Activated B cell treated with CpG ODN at 0.5 μM for 24 hours (primary cell): ENCODE results near the gene ZNF366. TPM values are rescaled to one million over a fixed set of nuclear protein-coding genes. Genes with fewer than 3 reads are reported as not detected.

ENCODE experiments used
- ATAC-seq: fragments of 200-7000 bp; cut with Tn5 transposase; one replicate; pipeline ENCODE4 v1.10.0; 2021; ENCODE audit warnings: low read depth, mild to moderate bottlenecking, moderate library complexity
- CTCF ChIA-PET: fragments of 350-600 bp; sonication (Branson Sonifier 250); formaldehyde crosslinking; loops from one replicate; lab custom pipeline; 2021; ENCODE audit warnings: antibody characterized with exemption; lab: Charles Lee
- POLR2A ChIA-PET: fragments of 350-600 bp; sonication (Branson Sonifier 250); formaldehyde crosslinking; loops from one replicate; lab custom pipeline; 2021; ENCODE audit warnings: antibody characterized with exemption; lab: Charles Lee
- DNase-seq: peaks from one replicate; pipeline ENCODE4 v3.0.0; 2022
- H3K27ac Mint-ChIP-seq: one replicate; pipeline ENCODE4 v1.8.0; 2020; ENCODE audit warnings: mixed read lengths
- H3K27me3 Mint-ChIP-seq: one replicate; pipeline ENCODE4 v1.8.0; 2021; ENCODE audit warnings: mixed read lengths
- H3K36me3 Mint-ChIP-seq: one replicate; pipeline ENCODE4 v1.8.0; 2021; ENCODE audit warnings: low read depth, mixed read lengths
- H3K4me1 Mint-ChIP-seq: one replicate; pipeline ENCODE4 v1.8.0; 2021; ENCODE audit warnings: mixed read lengths
- H3K4me3 Mint-ChIP-seq: one replicate; pipeline ENCODE4 v1.8.0; 2020; ENCODE audit warnings: mild to moderate bottlenecking, mixed read lengths
- H3K9me3 Mint-ChIP-seq: one replicate; pipeline ENCODE4 v1.8.0; 2020; ENCODE audit warnings: mixed read lengths
- intact Hi-C: fragments of 100-400 bp; cut with micrococcal nuclease; formaldehyde crosslinking; loops from one replicate; pipeline ENCODE4 v1.15.1; 2024
- total RNA-seq: library from RNA; stranded (reverse); gene quantifications from 2 replicates; pipeline ENCODE4 v1.2.3, GENCODE V29; 2022
- TF ChIP-seq, protein P1 (sequence below): fragments of 200-600 bp; IDR thresholded peaks from one replicate; pipeline ENCODE4 v1.8.0; 2022; ENCODE audit warnings: antibody characterized with exemption, mild to moderate bottlenecking

ZNF366 gene
- total RNA-seq, 1 donor from 2014 or later: not detected

DNA sequence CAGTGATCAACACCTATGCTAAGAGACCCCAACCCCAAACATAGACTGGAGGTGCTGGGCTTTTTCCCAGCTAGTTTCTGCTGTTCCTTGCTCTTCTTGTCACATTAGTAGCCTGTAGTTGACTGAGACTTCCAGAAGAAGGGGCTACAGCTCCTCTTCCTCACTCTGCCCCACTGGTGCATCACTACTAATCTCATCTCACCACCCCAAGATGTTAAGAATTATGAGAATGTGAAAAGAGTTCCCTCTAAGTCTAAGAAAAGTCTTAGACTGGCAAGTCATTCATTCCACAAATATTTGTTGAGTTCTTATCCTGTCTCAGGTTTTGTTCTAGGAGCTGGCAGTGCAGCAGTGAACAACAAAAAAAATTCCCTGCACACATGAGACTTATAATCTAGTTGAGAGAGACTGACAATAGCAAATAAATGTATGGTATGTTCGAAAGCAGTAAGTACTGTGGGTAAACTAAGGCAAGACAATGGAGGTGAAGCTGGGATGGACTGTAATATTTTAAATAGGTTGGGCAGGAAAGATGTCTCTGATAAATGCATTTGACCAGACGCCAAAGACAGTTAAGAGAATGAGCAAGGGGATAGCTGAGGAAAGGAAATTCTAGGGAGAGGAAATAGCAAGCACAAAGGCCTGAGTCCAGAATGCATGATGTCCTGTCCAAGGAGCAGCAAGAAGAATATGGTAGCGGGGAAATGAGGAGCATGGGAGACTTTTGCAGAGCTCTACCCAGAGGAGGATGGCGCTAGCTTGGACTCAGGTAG lies 94.7 kb downstream of the ZNF366 start:
- Mint-ChIP-seq H3K27ac (no peak overlapping the region), H3K36me3 (no peaks in the 10 kb centered on the region), H3K4me3 (no peak overlapping the region), H3K27me3 (peaks cover 6% of the 10 kb centered on the region), H3K4me1 (no peaks in the 10 kb centered on the region), H3K9me3 (no peaks in the 10 kb centered on the region)
- TF ChIP-seq, protein P1, sequence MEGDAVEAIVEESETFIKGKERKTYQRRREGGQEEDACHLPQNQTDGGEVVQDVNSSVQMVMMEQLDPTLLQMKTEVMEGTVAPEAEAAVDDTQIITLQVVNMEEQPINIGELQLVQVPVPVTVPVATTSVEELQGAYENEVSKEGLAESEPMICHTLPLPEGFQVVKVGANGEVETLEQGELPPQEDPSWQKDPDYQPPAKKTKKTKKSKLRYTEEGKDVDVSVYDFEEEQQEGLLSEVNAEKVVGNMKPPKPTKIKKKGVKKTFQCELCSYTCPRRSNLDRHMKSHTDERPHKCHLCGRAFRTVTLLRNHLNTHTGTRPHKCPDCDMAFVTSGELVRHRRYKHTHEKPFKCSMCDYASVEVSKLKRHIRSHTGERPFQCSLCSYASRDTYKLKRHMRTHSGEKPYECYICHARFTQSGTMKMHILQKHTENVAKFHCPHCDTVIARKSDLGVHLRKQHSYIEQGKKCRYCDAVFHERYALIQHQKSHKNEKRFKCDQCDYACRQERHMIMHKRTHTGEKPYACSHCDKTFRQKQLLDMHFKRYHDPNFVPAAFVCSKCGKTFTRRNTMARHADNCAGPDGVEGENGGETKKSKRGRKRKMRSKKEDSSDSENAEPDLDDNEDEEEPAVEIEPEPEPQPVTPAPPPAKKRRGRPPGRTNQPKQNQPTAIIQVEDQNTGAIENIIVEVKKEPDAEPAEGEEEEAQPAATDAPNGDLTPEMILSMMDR: no peak
- ATAC-seq (no peak), DNase-seq (no peak)
- POLR2A ChIA-PET: interaction anchor here (0.6 kb wide), 1 partner anchor 102 kb away, joined by 3 read pairs; no protein-coding TSS in a partner anchor
- CTCF ChIA-PET: no interaction called here
- intact Hi-C loops: no loop called here

DNA sequence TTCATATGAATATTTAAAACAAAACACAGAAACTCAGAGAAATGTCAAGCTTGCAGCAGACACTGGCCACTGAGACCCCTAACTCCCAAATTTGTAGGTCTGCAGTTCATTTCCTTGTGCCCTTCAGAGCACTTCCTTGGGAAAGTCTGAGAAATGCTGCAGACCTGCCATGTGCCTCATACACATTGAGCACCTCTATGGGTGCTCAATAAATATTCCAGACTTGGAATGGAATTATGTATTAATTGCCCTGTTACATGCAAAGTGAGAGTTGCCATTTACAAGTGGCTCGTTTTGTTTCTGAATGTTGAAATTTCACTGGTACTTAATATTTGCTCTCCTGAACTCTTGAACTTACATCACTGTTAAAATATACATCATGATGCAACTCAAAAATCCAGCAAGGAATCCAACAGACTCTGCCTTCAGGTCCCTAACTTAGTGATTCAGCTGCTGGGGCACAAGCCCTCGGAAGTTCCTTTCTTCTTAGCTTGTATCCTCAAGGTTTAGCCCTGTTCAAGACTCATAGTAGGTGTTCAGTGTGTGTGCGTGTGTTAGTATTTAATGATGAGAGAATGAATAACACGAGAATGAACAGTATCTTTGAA lies 96.4 kb downstream of the ZNF366 start:
- intact Hi-C loops: no loop called here
- Mint-ChIP-seq H3K4me3 (no peak overlapping the region), H3K36me3 (no peaks in the 10 kb centered on the region), H3K27me3 (peaks cover 6% of the 10 kb centered on the region), H3K4me1 (no peaks in the 10 kb centered on the region), H3K27ac (no peak overlapping the region), H3K9me3 (no peaks in the 10 kb centered on the region)
- DNase-seq (no peak), ATAC-seq (no peak)
- TF ChIP-seq, protein P1: no peak
- POLR2A ChIA-PET: no interaction called here
- CTCF ChIA-PET: interaction anchor here (1.0 kb wide), 1 partner anchor 16 kb away, joined by 3 read pairs; no protein-coding TSS in a partner anchor

GRCh38 chr5:72408603-72409002 lies 98.6 kb downstream of the ZNF366 start:
- peaks cover 8% of the 10 kb centered on the region for H3K27me3 Mint-ChIP-seq
- H3K4me3 Mint-ChIP-seq: no peak overlapping the region
- ATAC-seq: no peak
- TF ChIP-seq, protein P1: no peak
- intact Hi-C loops: no loop called here
- no peak for DNase-seq
- no peak overlapping the region for H3K27ac Mint-ChIP-seq
- H3K9me3 Mint-ChIP-seq: peaks cover 5% of the 10 kb centered on the region
- ChIA-PET CTCF (no interaction called here), POLR2A (no interaction called here)
- H3K4me1 Mint-ChIP-seq: no peaks in the 10 kb centered on the region
- H3K36me3 Mint-ChIP-seq: no peaks in the 10 kb centered on the region

GRCh38 chr5:72408127-72408526 lies 99.1 kb downstream of the ZNF366 start:
- H3K27ac Mint-ChIP-seq: no peak overlapping the region
- TF ChIP-seq, protein P1: no peak
- no peaks in the 10 kb centered on the region for H3K4me1 Mint-ChIP-seq
- no peak overlapping the region for H3K4me3 Mint-ChIP-seq
- no peak for ATAC-seq
- H3K27me3 Mint-ChIP-seq: peaks cover 8% of the 10 kb centered on the region
- intact Hi-C loops: no loop called here
- no peaks in the 10 kb centered on the region for H3K36me3 Mint-ChIP-seq
- POLR2A ChIA-PET: no interaction called here
- peaks cover 5% of the 10 kb centered on the region for H3K9me3 Mint-ChIP-seq
- no peak for DNase-seq
- CTCF ChIA-PET: no interaction called here

GRCh38 chr5:72407541-72407940 lies 99.7 kb downstream of the ZNF366 start:
- no peaks in the 10 kb centered on the region for H3K36me3 Mint-ChIP-seq
- no peaks in the 10 kb centered on the region for H3K4me1 Mint-ChIP-seq
- peaks cover 8% of the 10 kb centered on the region for H3K27me3 Mint-ChIP-seq
- ATAC-seq (no peak), DNase-seq (no peak)
- peaks cover 5% of the 10 kb centered on the region for H3K9me3 Mint-ChIP-seq
- ChIA-PET CTCF (no interaction called here), POLR2A (no interaction called here)
- no peak overlapping the region for H3K27ac Mint-ChIP-seq
- TF ChIP-seq, protein P1: no peak
- intact Hi-C loops: no loop called here
- no peak overlapping the region for H3K4me3 Mint-ChIP-seq
